Testis (tissue), 2 donors: ENCODE results near the gene NPPC.

Experiments used
- POLR2A ChIP-seq: fragments of 450-650 bp; IDR thresholded peaks from one replicate; pipeline ENCODE4 v1.6.1; 2017; ENCODE audit warnings: antibody characterized with exemption, mild to moderate bottlenecking, moderate library complexity
- TF ChIP-seq, protein P1 (sequence below), 3 experiments: fragments of 450-650 bp in 2 of 3; fragments of 200-600 bp in 1 of 3; sonication (generic) in 1 of 3; IDR thresholded peaks; one replicate each; pipeline ENCODE4 v1.5.1; 2016 to 2019; ENCODE audit warnings: antibody characterized with exemption in 3 of 3, mild to moderate bottlenecking in 2 of 3, moderate library complexity in 1 of 3

- TF ChIP-seq, protein P1, sequence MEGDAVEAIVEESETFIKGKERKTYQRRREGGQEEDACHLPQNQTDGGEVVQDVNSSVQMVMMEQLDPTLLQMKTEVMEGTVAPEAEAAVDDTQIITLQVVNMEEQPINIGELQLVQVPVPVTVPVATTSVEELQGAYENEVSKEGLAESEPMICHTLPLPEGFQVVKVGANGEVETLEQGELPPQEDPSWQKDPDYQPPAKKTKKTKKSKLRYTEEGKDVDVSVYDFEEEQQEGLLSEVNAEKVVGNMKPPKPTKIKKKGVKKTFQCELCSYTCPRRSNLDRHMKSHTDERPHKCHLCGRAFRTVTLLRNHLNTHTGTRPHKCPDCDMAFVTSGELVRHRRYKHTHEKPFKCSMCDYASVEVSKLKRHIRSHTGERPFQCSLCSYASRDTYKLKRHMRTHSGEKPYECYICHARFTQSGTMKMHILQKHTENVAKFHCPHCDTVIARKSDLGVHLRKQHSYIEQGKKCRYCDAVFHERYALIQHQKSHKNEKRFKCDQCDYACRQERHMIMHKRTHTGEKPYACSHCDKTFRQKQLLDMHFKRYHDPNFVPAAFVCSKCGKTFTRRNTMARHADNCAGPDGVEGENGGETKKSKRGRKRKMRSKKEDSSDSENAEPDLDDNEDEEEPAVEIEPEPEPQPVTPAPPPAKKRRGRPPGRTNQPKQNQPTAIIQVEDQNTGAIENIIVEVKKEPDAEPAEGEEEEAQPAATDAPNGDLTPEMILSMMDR (IDR thresholded peaks at IDR 0.05), result no peak
- TF ChIP-seq POLR2A, result no peak
Measured at GRCh38 chr2:231960810-231961348, 34.7 kb upstream of the NPPC start.
